NCI-H2227 treated with DMSO at 0.1 percent for 48 hours (cell line): ENCODE data around the gene FKBP5.
"Not testable (repeated sequence)": the region's sequence is repeated elsewhere in the genome, so short reads cannot be mapped to it uniquely, and the experiment has no call there.

Experiments used
- DNase-seq: peaks from one replicate; lab custom pipeline; 2025; lab: John Stamatoyannopoulos, UW

Gene FKBP5

DNA sequence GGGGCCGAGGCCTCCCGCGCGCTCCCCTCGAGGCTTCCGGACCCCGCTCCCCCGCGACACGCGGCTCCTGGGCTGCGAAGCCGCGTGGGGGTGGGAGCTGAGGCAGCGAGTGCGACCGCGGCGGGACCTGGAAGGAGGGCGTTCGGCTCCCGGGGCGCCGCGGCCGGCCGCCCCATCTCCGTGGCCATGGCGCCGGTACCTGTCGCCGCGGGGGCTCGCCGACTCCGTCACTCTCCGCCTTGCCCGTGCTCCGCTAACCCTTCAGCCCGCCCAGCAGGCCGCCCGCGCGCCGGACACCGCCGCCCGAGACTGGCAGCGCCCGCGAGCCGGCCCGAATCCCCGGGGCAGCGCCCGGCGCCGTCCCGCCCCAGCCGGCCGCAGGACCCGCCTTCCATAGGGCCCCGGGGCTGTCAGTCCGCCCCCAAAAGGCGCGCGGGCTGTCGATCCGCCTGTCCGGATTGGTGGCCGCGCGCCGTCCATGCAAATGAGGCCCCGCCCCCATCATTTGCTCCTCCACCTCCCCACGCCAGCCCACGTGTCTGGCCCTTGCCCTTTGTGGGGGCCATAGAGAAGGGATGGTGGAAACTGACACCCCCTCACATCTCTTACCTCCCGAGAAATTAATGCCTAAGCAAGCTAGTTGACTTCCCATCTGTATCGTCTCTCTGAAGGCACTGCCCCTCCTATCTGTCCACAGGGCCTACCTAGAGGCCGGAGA, at the start of gene FKBP5:
FKBP5 (minus strand) TSS at position 311 of the 718 bp plus-strand sequence. CDS start 46,091 bp downstream, outside the sequence.
- peak; percentile 89 for DNase-seq

DNA sequence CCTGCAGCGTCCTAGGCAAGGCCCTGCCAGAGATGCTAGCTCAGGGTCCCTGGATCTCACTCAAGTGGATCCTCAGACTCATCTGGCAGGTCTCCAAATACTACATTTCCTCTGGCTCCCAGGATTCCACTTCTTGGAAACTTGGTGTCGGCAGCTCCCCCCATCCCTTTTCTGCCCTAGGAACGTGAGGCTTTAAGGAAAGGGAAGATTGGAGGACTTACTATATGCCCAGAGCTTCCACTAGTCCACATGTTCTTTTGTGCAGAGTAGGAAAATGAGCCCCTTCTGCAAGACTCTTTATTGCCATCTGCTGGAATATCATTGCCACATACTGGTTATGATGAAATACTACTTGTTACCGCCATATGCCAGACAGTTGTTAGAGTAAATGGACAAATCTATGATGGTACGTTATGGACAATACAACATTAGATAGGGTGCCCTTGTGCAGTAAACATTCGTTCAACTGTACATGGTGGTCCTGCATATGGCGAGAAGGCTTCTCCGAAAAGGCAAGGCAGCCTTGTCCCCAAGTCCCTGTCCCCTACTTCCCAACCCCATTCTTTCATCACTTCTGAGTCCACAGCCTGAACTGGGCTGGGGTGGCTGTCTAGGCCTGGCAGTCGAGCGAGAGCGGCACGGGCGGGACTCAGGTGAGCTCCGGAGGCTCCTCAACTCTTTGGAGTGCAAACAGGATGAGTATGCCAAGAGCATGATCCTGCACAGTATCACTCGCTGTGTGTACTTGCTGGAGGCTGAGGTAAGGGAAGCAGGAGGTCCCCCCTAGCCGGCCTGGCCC, 48.9 kb upstream of the FKBP5 start:
- peak; percentile 89 for DNase-seq

DNA sequence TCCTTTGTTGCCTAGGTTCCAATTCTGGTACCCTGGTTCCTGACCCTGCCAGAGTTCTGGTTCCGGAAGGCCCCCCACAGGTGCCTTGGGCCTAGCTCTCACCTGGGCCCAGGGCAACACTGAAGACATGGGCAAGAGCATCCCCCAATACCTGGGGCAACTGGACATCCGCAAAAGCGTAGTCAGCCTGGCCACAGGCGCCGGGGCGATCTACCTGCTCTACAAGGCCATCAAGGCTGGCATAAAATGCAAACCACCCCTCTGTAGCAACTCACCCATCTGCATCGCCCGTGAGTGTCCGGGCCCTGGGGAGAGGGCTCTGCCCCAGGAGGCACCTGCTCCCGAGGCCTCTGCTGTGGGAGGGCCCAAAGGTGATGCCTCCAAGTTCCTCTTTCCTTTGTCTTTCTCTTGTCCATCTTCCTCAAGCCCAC, 48.3 kb upstream of the FKBP5 start, which contains the start of gene ARMC12:
ARMC12 (plus strand) TSS at position 51 of the 431 bp plus-strand sequence; CDS start at position 128, 77 bp downstream.
- no peak for DNase-seq

DNA sequence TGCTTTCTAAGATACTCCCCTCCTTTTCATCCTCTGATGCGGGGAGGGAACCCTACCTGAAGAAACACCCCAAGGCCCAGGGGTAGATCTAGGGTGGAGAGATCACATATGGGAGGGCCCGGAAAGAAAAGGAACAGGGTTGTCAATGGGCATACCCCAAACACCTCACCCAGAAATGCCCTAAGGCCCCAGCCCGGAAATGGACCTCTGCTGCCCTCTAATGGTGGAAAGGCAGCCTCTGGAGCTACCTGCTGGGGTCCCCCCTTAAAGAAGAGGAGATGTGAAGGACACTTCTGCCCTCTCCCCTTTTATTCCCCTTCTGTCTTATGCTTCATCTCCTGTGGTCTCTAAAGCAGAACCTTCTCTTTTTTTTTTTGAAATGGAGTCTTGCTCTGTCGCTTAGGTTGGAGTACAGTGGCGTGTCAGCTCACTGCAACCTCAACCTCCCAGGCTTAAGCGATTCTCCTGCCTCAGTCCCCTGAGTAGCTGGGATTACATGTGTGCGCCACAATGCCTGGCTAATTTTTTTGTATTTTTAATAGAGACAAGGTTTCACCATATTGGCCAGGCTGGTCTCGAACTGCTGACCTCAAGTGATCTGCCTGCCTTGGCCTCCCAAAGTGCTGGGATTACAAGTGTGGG, 47.7 kb upstream of the FKBP5 start:
- DNase-seq: no peak

DNA sequence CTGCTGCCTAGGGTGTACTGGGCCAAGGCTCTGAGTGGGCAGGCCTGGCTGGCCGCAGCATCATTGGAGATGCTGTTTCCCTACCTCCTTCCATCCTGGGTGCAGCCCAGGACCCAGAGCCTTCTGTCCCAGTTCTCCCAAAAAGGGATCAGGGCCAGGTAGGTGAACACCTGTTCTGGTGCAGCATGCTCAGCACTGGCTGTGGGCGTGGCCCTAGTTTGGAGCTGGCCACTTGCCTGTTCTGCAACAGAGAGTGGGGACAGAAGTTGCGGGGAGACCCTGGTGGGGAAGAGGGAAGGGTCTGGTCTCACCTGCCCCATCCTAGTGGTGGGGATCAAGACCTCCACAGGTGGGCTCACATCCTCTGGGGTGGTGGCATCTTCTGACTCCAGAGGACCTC, 46.7 kb upstream of the FKBP5 start:
- DNase-seq: no peak

DNA sequence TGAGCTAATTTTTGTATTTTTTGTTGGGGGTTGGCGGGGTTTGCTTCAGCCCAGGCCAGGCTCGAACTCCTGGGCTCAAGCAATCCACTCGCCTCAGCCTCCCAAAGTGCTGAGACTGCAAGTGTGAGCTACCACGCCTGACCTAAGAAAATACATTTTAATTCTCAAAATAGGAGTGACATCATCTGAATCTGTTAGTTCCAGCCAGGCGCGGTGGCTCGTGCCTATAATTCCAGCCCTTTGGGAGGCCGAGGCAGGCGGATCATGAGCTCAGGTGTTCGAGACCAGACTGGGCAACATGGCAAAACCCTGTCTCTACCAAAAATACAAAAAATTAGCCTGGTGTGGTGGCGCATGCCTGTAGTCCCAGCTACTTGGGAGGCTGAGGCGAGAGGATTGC, 45.6 kb upstream of the FKBP5 start:
- DNase-seq: not testable (repeated sequence)

DNA sequence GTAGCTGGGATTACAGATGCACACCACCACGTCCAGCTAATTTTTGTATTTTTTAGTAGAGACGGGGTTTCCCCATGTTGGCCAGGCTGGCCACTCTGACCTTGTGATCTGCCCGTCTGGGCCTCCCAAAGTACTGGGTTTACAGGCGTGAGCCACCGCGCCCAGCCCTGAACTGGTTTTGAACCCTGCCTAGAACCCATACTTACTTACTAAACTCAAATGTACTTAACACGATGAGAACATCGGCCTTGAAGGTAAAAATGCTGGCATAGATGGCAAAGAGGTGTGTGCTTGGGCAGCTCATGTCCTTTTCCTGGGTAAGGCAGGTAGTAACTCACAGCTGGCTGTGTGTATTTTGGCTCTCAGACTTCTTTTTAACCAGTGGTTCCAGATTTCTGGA, 44.9 kb upstream of the FKBP5 start:
- no peak for DNase-seq

DNA sequence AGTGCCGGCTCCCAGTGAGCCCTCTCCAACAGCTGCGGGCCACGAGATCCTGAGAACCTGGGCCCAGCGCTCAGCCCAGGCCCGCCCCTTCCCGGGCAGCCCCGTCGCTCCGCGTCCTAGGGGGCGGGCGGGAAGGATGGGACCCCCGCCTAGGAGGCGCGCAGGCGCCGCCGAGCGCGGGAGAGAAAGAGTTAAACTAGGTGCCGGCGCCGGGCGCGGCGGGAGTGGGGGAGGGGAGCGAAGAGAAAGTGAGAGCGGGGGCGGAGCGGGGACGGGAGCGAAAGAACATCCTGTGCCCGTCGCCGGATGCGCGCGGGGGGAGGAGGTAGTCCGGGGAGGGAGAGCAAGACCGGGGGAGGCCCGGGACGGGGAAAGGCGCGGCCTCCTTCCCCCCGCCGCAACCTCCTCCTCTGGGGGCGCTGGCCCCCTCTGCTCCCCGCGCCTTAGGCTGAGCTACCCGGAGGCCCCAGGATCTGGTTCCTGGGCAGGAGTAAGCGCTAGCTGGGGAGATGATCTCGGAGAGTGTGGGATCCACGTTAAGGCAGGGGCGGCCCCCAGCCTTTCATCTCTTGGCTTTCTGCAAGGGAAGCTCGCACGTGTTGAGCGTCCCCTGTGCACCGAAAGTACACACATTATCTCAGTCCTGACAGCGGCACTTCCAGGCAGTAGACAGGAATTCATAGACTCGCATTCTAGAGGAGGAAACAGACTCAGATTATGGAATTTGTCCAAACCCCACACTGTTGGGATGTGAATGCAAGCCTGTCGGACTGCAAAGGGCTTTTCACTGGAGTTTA, 43.2 kb upstream of the FKBP5 start:
- DNase-seq: peak; percentile 93

DNA sequence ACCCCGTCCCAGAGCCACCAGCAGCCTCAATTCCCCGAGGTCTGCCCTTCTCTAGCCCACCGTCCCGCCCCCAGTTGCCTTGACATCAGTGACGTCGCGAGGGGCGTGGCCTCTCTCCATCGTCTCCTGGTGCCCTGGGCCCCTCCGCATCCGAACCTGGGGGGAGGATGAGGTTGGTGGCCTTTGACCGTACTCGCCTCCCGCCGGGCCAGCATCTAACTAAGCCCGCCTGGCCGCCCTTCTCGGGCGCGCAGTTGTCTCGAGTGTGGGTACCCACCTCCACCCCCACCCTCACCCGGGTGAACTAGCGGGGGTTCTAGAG, 42.7 kb upstream of the FKBP5 start:
- peak; percentile 92 for DNase-seq

DNA sequence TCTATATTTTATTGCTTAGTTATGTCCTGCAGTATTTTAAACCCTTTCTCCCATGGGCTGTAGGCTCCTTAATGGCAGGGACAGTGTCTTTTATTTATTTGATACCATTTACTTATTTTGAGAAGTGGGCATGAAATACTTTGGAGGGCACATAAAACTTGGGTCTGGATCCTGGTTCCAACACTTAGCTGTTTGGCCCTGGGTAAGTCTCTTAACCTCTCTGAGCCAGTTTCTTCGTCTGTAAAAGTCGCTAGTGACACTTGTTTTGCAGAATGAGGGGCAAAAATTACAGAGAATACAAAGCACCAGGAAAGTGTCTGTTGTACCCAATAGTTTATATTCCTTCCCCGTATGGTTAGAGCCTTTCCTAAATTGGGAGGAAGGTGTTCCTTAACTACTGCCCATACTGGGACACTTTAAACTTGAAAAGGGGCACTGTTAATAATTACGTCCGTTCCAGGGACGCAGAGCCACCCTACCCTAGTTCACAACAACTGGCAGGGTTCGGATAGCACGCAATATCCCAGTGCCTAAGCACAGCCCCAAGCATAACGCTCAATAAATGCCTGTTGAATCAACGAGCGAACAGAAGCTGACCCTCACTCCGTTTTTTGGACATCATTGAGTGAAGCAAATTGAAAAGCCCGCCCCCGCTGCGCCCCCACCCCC, 42.2 kb upstream of the FKBP5 start:
- DNase-seq: no peak

DNA sequence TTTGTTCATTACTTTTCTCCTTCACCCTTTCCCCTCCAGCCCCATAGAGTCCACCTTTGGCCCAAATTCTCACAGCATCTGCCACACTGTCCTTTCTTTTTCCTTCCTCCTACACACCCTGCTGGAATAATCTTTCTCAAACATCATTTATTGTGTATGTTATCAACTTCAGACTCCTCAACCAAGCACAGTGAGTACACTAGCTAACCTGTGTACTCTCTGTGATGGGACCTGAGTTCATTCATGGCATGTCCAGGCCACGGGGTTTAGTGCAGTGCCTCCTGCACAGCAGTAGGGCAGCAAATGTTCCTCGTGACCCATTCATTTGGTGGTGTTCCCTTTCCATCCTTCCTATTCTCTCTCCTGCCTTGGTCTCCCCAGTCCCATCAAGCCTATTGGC, 41.0 kb upstream of the FKBP5 start:
- DNase-seq: no peak

DNA sequence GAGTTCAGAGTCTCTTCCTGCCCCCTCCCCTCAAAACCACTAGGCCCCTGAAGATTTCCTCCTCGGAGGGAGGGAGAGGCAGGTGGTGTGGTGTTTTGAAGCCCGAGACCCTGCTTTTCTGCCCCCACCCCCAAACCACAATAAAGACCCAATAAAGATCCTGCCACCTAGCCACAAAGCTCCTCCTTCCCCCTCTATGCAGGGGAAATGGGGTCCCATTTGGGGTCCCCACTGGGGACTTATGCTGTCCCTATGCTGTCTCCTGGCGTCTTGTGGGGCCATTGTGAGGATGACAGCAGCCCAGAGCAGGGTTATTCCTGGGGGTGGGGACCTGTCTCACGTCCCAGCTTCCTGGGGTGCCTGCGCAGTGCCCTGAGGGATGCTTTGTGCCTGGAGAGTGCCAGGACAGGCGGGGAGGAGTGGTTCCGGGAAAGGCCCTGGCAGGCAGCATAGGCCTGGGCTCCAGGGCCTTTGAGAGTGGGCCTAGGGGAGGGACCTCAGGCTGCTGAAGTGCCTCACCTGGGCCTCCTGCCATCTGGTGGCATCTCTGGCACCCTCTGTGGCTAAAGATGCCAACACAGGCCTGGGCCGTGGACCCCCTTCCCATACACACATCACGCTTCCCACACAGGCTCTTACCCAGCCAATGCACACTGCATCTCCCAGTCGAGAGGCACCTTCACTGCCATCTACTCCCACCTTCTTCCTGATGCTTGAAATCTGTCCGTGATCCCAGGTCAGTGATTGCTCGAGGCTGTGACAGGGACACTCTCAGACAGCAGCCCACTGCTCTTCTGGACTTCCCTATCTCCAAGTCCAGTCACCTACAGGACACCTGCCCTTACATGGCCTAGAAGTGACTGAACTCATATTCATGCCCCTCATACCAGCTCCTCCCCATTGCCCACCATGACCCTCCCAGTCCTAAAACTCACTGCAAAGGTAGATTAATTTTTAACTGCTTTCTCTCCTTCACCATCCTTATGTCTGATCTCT, 40.3 kb upstream of the FKBP5 start:
- DNase-seq: no peak

DNA sequence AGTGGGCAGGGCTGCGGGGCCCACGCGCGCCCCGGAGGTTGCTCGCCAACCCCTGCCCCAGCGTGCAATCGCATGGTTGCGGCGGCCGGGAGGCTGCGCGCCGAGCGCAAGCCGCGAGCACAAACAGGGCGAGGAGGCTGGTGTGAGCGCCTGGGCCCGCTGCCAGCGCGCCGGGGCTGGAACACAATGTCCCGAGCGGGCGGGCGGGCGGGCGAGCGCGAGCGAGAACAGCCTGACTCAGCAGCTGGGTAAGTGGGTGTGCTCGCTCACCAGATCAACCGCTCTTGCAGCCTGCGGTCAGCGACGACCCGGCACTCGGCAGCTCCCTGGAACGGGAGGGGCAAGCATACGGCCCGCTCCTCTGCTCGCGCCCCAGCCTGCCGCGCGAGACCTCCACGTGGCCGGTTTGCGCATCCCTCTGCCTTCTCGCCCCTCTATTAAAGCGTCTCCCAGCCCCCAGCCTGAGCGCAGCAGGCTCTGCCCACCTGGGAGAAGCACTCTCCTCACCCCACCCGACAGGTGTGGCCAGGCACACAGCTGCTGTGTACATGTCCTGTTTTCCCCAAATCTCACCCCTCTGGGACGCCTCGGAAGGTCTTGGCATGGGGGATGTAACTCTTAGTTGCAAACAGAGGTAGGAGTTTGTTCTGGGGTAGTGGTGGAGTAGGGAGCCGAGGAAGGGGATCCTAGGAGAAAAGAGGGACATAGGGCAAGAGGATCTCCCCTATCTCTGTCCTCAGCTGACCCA, 39.4 kb upstream of the FKBP5 start:
- peak; percentile 47 for DNase-seq

DNA sequence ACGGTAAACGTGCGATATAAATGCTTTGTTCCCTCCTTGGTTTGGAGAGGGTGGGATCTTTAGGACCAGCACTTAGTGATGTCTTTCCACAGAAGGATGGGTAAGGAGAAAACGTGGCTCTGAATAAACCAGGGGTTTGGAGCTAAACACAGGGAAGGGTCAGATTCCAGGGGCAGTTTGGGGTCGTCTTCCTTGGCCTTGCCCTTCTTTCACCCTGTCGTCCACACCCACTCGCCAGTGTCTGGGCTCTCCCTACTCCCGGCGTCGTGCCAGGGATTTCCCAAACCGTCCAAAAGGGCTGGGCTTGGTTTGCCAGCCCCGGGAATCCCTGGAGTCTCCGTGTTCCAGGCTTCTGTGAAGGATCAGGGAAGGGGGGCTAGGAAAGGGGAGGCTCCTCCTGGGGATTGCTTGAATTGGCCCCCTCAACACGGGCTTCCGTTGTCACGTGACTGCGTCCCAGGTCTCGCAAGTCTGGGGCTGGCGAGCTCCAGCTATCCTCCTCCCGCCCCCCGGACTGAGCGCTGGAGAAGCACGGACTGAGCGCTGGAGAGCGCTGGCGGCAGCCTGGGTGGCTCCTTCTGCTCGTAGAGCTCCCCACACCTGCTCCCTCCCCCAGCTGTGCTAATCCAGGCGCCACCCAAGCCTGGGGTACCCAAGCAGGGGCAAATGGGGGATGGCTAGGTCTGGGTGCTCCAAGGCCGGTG, 38.7 kb upstream of the FKBP5 start:
- peak; percentile 84 for DNase-seq

DNA sequence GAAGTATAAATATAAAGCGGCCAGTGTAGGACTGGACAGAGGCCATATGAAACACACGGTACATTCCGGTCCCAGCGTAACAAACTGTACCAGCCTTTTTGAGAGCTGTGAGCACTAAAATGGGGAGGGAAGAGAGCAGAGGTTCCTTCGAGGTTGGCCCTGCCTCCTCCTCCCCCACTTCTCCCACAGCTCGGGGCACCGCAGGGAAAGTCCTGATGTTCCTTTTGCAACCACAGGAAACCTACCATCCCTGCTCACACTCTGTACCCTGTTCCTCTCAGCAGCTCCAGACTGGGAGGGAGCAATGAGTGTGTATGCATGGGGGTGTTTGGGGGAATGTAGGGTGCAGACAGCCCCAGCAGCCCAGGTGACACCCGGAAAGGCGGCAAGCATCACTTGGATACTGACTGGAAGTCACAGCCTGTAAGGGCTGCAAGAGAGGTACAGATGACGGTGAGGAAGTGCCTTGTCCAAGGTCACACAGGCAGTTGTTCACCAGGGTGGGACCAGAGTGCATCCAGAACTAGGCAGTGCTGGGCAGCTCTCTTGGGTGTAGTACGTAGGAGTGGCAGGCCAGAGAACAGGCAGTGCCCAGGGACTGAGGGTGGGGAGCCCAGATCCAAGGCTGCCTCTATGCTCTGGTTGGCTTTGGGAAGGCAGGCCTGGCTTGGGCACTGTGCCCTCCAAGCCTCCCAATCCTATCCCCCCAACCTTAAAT, 37.2 kb upstream of the FKBP5 start:
- no peak for DNase-seq

DNA sequence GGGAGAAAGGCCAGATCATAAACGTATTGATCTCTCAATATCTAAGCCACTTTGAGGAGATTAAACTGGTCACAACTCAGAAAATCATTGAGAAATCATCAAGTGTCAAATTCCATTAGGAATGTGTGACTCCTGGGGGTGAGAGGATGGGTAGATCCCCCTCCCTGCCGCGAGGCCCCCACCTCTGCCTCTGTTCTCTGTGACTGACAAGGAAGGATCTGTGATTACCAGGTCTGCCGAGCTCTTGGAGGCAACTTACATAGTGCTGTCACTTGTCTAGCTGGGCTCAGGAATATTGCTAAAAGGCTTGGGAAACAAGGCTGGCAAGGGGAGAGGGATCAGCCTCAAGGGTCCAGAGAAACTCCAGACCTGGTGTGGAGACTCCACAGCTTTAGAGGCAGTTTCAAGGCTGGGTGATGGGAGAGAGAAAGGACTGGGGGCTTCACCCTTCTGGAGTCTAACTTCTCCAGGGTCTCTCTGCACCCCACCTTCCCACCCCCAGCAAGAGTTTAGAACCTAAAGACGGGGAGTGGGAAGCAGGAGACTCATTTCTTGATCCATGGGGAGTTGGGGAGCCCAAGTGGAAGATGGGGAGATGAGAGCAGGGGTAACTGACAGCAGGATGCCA, 36.5 kb upstream of the FKBP5 start:
- no peak for DNase-seq

DNA sequence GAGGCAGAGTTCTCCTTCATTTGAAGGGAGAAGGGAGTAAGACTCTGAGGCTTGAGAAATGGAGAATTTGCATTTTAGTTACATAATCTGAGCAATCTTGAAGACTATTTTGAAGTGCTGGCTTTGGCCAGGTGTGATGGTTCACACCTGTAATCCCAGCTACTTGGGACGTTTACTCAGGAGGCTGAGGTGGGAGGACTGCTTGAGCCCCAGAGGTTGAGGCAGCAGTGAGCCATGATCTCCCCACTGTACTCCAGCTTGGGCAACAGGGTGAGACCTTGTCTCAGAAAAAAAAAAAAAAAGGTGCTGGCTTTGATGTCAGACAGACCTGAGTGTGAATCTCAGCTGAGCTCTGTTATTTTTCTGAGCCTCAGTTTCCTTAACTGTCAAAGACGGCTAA, 35.8 kb upstream of the FKBP5 start:
- DNase-seq: no peak

DNA sequence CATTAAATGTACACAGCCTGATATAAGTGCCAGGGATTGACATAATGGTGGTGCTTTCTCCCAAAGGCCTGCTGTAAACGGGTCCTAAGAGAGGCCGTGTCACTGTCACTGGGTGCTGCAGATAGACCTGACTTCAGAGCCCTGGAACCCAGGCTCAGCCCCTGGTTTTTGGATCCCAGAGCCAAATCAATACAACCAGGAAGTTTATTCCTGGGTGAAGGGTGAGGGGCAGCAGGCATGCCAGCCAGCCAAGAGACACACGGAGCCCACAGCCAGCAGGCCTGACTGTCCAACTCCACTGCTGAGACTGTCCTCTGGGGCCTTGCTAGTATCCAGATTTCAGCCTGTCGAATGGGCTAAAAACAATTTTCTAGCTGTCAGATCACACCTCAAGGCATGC, 35.3 kb upstream of the FKBP5 start:
- no peak for DNase-seq
